Esophagus muscularis mucosa (tissue), 4 donors: ENCODE data around the gene SMG6. TPM values are rescaled to one million over a fixed set of nuclear protein-coding genes. Genes with fewer than 3 reads are reported as not detected.
A peak's percentile ranks its signal among the peaks of the same experiment; 100 is the strongest.

Source experiments
- DNase-seq: peaks from one replicate; pipeline ENCODE4 v3.0.0-alpha.2; 2017; ENCODE audit errors: extremely low spot score
- H3K27ac ChIP-seq, 4 donors: fragments of 200-600 bp; sonication (generic); replicated peaks in 1 of 4; 1 replicate in 3 of 4; 2 replicates in 1 of 4; pipeline ENCODE4 v1.5.1; 2016 to 2019; ENCODE audit warnings: mild to moderate bottlenecking in 1 of 4
- H3K27me3 ChIP-seq, 4 donors: fragments of 200-600 bp; sonication (generic); one replicate each; pipeline versions ENCODE4 v1.5.1 to v1.6.0; 2016 to 2019
- H3K36me3 ChIP-seq, 4 donors: fragments of 200-600 bp; sonication (generic); one replicate each; pipeline ENCODE4 v1.5.1; 2016 to 2019
- H3K4me1 ChIP-seq, 4 donors: fragments of 200-600 bp; sonication (generic); one replicate each; pipeline ENCODE4 v1.5.1; 2016 to 2019
- H3K4me3 ChIP-seq, 4 donors: fragments of 200-600 bp; sonication (generic); 1 replicate in 2 of 4; 2 replicates in 2 of 4; pipeline ENCODE4 v1.5.1; 2016 to 2019; ENCODE audit warnings: mild to moderate bottlenecking in 4 of 4, moderate library complexity in 1 of 4
- H3K9me3 ChIP-seq, 4 donors: fragments of 200-600 bp; sonication (generic); 1 replicate in 3 of 4; 2 replicates in 1 of 4; pipeline ENCODE4 v1.5.1; 2016 to 2019
- EP300 ChIP-seq: sonication (generic); formaldehyde crosslinking; IDR thresholded peaks from one replicate; pipeline ENCODE4 v1.6.1; 2017; ENCODE audit warnings: antibody characterized with exemption
- POLR2A ChIP-seq: fragments of 450-650 bp; IDR thresholded peaks from one replicate; pipeline ENCODE4 v1.6.1; 2017; ENCODE audit warnings: antibody characterized with exemption, moderate library complexity, mild to moderate bottlenecking, low read depth
- POLR2AphosphoS5 ChIP-seq, 2 donors: sonication (generic); formaldehyde crosslinking; IDR thresholded peaks; one replicate each; pipeline ENCODE4 v1.6.1; 2017; ENCODE audit warnings: antibody characterized with exemption in 2 of 2
- WGBS: methylation state at CpG from one replicate; pipeline ENCODE4 v1.1.5; 2018; 5-methylcytosine and 5-hydroxymethylcytosine counted together
- intact Hi-C: fragments of 100-400 bp; cut with DNase I; formaldehyde crosslinking; loops from one replicate; pipeline ENCODE4 v1.15.1; 2023
- total RNA-seq, 4 donors: library from RNA; depleted of rRNA; stranded (reverse); fragments of >200 nt; gene quantifications; one replicate each; pipeline versions ENCODE4 v1.1.0 to v1.2.1, GENCODE V29; 2016
- TF ChIP-seq, protein P1 (sequence below), 3 experiments: fragments of 200-600 bp in 2 of 3; fragments of 450-650 bp in 1 of 3; sonication (generic) in 2 of 3; IDR thresholded peaks; one replicate each; pipeline ENCODE4 v1.5.1; 2017 to 2019; ENCODE audit warnings: antibody characterized with exemption in 3 of 3, mild to moderate bottlenecking in 2 of 3, moderate library complexity in 1 of 3

The SMG6 gene
- total RNA-seq, 4 donors from 2014 or later: 38.2 to 67.7 (median 47.7) TPM

DNA sequence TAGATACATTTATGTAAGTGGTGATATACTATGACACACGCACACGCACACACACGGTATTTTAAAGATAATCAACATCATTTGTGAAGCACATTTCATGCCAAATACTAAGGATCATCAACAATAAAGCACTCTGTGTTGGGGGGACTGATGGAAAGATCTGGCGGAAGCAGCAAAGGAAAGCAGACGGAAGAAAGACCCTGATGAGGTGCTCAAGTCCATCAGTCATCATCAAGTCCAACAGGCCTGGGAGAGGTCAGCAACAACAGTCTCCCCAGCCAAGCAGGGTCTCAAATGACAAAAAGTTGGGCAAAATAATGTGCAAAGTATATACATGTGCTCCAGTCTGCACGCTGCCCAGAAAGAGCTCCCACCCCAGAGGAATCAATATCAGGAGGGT is 193.1 kb downstream of the SMG6 start:
- WGBS: 91% methylated on average over 6 of the region's 6 CpGs
- Histone ChIP-seq H3K9me3 (no peaks in the 10 kb centered on the region), H3K4me3 (no peak overlapping the region), H3K27ac (no peak overlapping the region), H3K27me3 (no peaks in the 10 kb centered on the region), H3K4me1 (peaks cover 22 to 31% (median 24%) of the 10 kb centered on the region in 4 donors), H3K36me3 (peaks cover 0 to 3% (median 0%) of the 10 kb centered on the region in 4 donors)
- TF ChIP-seq EP300: no peak
- TF ChIP-seq, protein P1, sequence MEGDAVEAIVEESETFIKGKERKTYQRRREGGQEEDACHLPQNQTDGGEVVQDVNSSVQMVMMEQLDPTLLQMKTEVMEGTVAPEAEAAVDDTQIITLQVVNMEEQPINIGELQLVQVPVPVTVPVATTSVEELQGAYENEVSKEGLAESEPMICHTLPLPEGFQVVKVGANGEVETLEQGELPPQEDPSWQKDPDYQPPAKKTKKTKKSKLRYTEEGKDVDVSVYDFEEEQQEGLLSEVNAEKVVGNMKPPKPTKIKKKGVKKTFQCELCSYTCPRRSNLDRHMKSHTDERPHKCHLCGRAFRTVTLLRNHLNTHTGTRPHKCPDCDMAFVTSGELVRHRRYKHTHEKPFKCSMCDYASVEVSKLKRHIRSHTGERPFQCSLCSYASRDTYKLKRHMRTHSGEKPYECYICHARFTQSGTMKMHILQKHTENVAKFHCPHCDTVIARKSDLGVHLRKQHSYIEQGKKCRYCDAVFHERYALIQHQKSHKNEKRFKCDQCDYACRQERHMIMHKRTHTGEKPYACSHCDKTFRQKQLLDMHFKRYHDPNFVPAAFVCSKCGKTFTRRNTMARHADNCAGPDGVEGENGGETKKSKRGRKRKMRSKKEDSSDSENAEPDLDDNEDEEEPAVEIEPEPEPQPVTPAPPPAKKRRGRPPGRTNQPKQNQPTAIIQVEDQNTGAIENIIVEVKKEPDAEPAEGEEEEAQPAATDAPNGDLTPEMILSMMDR (IDR thresholded peaks at IDR 0.05): no peak
- no peak for TF ChIP-seq POLR2AphosphoS5 (IDR thresholded peaks at IDR 0.05)
- no peak for TF ChIP-seq POLR2A
- no peak for DNase-seq
- intact Hi-C loops: no loop called here

DNA sequence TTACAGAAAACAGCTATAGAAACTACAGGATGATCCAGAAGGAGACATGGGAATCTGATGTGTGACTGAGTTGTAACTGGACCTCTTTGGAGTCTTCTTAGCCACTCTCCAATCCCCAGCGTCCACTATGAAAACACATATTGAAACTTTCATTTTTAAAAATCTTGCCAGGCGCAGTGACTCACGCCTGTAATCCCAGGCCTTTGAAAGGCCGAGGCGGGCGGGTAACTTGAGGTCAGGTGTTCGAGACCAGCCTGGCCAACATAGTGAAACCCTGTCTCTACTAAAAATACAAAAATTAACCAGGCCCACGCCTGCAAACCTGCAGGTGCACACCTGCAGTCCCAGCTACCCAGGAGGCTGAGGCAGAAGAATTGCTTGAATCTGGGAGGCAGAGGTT is 195.4 kb downstream of the SMG6 start:
- H3K9me3 ChIP-seq: no peaks in the 10 kb centered on the region
- intact Hi-C loops: no loop called here
- H3K4me1 ChIP-seq: peaks cover 23 to 42% (median 32%) of the 10 kb centered on the region in 4 donors
- H3K4me3 ChIP-seq: no peak overlapping the region
- no peak overlapping the region for H3K27ac ChIP-seq
- no peak for TF ChIP-seq EP300
- TF ChIP-seq POLR2A: no peak
- TF ChIP-seq, protein P1 (IDR thresholded peaks at IDR 0.05): no peak
- TF ChIP-seq POLR2AphosphoS5 (IDR thresholded peaks at IDR 0.05): no peak
- no peak for DNase-seq
- H3K27me3 ChIP-seq: no peaks in the 10 kb centered on the region
- H3K36me3 ChIP-seq: peaks cover 0 to 3% (median 0%) of the 10 kb centered on the region in 4 donors
- WGBS: 86% methylated on average over 8 of the region's 8 CpGs

DNA sequence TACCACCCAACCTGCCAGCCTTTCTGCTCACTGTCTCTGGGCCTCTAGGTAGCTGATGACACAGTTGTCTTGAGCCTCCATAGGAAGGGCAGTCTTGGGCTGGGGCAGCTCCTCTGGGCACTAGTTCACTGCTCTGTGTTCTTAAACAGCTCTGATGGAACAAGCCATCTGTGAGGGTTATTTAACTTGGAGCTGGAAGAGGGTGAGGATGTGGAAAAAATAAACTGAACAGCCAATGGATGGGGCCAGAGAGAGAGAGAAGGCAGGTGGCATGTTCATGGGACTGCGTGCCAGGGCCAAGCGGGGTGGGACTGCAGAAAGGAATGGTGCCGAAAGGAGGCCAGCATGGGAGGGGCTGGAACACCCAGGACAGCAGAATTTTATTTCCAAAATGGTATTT is 196.1 kb downstream of the SMG6 start:
- H3K4me3 ChIP-seq: no peak overlapping the region
- peak overlapping the region in 2 of 4 donors; percentile 48 to 51 for H3K27ac ChIP-seq
- WGBS: 68% methylated on average over 3 of the region's 3 CpGs
- peaks cover 0 to 3% (median 0%) of the 10 kb centered on the region in 4 donors for H3K36me3 ChIP-seq
- intact Hi-C loops: no loop called here
- no peaks in the 10 kb centered on the region for H3K9me3 ChIP-seq
- H3K4me1 ChIP-seq: peaks cover 23 to 48% (median 39%) of the 10 kb centered on the region in 4 donors
- no peak for DNase-seq
- no peak for TF ChIP-seq POLR2A
- TF ChIP-seq POLR2AphosphoS5 (IDR thresholded peaks at IDR 0.05): no peak
- no peak for TF ChIP-seq EP300
- TF ChIP-seq, protein P1 (IDR thresholded peaks at IDR 0.05): no peak
- no peaks in the 10 kb centered on the region for H3K27me3 ChIP-seq

DNA sequence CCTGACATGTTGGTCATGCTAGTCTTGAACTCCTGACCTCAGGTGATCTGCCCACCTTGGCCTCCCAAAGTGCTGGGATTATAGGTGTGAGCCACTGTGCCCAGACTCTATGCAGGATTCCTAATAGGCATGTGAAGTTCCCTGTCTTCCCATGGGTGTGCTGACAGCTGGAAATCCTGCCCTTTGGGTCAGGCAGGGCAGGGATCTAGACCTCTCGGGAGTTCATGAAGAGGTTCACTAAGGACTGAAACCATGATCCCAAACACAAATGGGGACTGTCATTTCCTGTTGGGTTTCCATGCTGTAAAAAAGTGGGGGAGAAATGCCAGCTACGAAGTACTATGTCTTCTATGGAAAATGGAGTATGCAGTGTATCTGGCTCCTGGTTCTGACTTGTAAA is 196.5 kb downstream of the SMG6 start:
- H3K27ac ChIP-seq: peak overlapping the region; percentile 31 to 51 (median 41)
- H3K4me1 ChIP-seq: peaks cover 23 to 48% (median 41%) of the 10 kb centered on the region in 4 donors
- H3K36me3 ChIP-seq: peaks cover 0 to 3% (median 0%) of the 10 kb centered on the region in 4 donors
- no peak for TF ChIP-seq POLR2AphosphoS5 (IDR thresholded peaks at IDR 0.05)
- TF ChIP-seq, protein P1 (IDR thresholded peaks at IDR 0.05): no peak
- TF ChIP-seq EP300: no peak
- TF ChIP-seq POLR2A: no peak
- H3K4me3 ChIP-seq: no peak overlapping the region
- no peak for DNase-seq
- intact Hi-C loops: no loop called here
- WGBS: 78% methylated on average over 2 of the region's 2 CpGs
- H3K27me3 ChIP-seq: no peaks in the 10 kb centered on the region
- no peaks in the 10 kb centered on the region for H3K9me3 ChIP-seq
